ENCODE measurements around the gene ADGRF3. TPM values are rescaled to one million over a fixed set of nuclear protein-coding genes. Genes with fewer than 3 reads are reported as not detected.

Gene ADGRF3
- total and polyA plus RNA-seq, 2 of the 13 experiments (the other 11 are each of a cell fraction or from before 2014, with no cell fraction given), result 0.40 to 1.5 TPM

DNA sequence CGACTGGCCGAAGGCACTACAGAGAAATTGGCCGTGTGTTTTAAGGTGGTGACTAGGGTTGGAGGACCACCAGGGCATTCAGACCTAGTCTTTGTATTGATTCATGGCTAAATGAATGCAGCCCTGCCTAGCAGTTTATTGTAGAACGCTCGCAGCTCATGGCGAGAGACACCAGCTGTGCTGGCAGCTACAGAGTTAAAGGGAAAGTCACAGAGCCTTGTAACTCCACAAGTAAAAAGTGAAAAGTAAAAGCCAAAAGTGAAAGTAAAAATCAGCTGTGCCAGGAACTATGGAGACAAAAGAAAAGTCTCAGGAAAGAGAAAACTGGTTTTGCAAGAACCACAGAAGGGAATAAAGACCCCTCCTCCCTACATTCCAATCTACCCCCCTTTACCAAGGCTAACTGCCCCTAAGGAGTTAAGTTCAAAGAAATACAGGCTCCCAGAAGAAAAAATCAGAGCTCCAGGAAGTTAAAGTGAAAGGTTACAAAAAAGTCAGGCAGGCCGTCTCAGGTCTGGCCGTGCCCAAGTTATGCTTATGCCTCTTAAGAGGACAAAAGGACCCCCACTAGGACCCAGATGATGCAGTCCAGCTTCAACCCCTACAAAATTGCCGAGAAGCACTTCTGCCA lies 47.0 kb downstream of the ADGRF3 start:
- Histone ChIP-seq H3K9me3 (ENCODE audit: low read length) (no peaks in the 10 kb centered on the region), H3K4me2 (ENCODE audit: low read depth, low read length) (peak overlapping the region; percentile 91), H3K4me3 (replicated peaks in 1 of 3; ENCODE audit: insufficient read depth in 1 of 3, low read depth in 2 of 3, low read length in 3 of 3) (peak overlapping the region; percentile 65 to 81 (median 73)), H3K4me1 (ENCODE audit: insufficient read depth, low read length) (peaks cover 27% of the 10 kb centered on the region), H3K79me2 (ENCODE audit: insufficient read depth, low read length) (no peaks in the 10 kb centered on the region), H4K20me1 (ENCODE audit: insufficient read depth, low read length) (no peaks in the 10 kb centered on the region), H2AFZ (ENCODE audit: low read length) (peak overlapping the region; percentile 93), H3K27ac (ENCODE audit: extremely low read length, insufficient read depth, low read length) (no peak overlapping the region), H3K36me3 (replicated peaks in 1 of 2; ENCODE audit: control insufficient read depth in 1 of 2, insufficient read depth in 2 of 2, low read length in 2 of 2) (no peaks in the 10 kb centered on the region), H3K9ac (ENCODE audit: insufficient read depth, low read depth, low read length) (peak overlapping the region; percentile 56), H3K27me3 (ENCODE audit: control insufficient read depth in 1 of 2, insufficient read depth in 2 of 2, low read length in 2 of 2) (peaks cover 2 to 38% of the 10 kb centered on the region in 2 experiments; a peak in 4 of 5 replicates)
- CTCF ChIA-PET (ENCODE audit: low intra/inter-chr PET ratio, low total read pairs), result no interaction called here
- intact Hi-C loops (cut with micrococcal nuclease; ENCODE audit: unreplicated experiment) (no loop called here), in situ Hi-C loops (cut with HindIII; ENCODE audit: extremely low pct_ligation_motif_present, low pct_unique_long_range_greater_than_20kb) (no loop called here)
- DNase-seq (ENCODE audit: low spot score) (peak; percentile 23), FAIRE-seq (no peak), ATAC-seq (peak; percentile 50)
- no TSS peak for BruUV-seq (replicated peaks)
- POLR2A ChIA-PET, result interaction anchor here (0.7 to 4.0 kb wide), 4 partner anchors 10 to 421 kb away, joined by 3 to 32 read pairs (median 4); partner anchors contain the start of genes ASXL2, HADHA, HADHB and SELENOI
- 2% methylated on average over 9 of the region's 9 CpGs for WGBS (ENCODE audit: low lambda C conversion rate)
- TF ChIP-seq ZNF652 (CRISPR knock-in tag; IDR thresholded peaks at IDR 0.05; ENCODE audit: borderline replicate concordance, low read depth), result peak; percentile 94
- no peak for TF ChIP-seq TEAD2 (CRISPR knock-in tag; IDR thresholded peaks at IDR 0.05)
- TF ChIP-seq, protein P1, sequence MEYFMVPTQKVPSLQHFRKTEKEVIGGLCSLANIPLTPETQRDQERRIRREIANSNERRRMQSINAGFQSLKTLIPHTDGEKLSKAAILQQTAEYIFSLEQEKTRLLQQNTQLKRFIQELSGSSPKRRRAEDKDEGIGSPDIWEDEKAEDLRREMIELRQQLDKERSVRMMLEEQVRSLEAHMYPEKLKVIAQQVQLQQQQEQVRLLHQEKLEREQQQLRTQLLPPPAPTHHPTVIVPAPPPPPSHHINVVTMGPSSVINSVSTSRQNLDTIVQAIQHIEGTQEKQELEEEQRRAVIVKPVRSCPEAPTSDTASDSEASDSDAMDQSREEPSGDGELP (IDR thresholded peaks at IDR 0.05; ENCODE audit: borderline replicate concordance, low read depth), result peak; percentile 73
- TF ChIP-seq ZNF709 (CRISPR knock-in tag; IDR thresholded peaks at IDR 0.05), result 0 out of 2 replicates have a peak, but pooled peaks have one; percentile 26
- 0 out of 2 replicates have a peak, but pooled peaks have one; percentile 24 for TF ChIP-seq HDAC1 (CRISPR knock-in tag; IDR thresholded peaks at IDR 0.05)
- TF ChIP-seq, protein P2, sequence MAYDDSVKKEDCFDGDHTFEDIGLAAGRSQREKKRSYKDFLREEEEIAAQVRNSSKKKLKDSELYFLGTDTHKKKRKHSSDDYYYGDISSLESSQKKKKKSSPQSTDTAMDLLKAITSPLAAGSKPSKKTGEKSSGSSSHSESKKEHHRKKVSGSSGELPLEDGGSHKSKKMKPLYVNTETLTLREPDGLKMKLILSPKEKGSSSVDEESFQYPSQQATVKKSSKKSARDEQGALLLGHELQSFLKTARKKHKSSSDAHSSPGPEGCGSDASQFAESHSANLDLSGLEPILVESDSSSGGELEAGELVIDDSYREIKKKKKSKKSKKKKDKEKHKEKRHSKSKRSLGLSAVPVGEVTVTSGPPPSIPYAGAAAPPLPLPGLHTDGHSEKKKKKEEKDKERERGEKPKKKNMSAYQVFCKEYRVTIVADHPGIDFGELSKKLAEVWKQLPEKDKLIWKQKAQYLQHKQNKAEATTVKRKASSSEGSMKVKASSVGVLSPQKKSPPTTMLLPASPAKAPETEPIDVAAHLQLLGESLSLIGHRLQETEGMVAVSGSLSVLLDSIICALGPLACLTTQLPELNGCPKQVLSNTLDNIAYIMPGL (CRISPR knock-in tag; IDR thresholded peaks at IDR 0.05; ENCODE audit: borderline replicate concordance in 1 of 2, low read depth in 1 of 2), result 0 out of 4 replicates have a peak, but pooled peaks of 1 of the 2 experiments have one; percentile 5
- 0 out of 2 replicates have a peak, but pooled peaks have one; percentile 8 for TF ChIP-seq ELF4 (CRISPR knock-in tag; IDR thresholded peaks at IDR 0.05; ENCODE audit: borderline replicate concordance)
- TF ChIP-seq ZNF790 (CRISPR knock-in tag; IDR thresholded peaks at IDR 0.05; ENCODE audit: borderline replicate concordance), result peak; percentile 36; the same call in 1 of the 2 replicates
- TF ChIP-seq, protein P3, sequence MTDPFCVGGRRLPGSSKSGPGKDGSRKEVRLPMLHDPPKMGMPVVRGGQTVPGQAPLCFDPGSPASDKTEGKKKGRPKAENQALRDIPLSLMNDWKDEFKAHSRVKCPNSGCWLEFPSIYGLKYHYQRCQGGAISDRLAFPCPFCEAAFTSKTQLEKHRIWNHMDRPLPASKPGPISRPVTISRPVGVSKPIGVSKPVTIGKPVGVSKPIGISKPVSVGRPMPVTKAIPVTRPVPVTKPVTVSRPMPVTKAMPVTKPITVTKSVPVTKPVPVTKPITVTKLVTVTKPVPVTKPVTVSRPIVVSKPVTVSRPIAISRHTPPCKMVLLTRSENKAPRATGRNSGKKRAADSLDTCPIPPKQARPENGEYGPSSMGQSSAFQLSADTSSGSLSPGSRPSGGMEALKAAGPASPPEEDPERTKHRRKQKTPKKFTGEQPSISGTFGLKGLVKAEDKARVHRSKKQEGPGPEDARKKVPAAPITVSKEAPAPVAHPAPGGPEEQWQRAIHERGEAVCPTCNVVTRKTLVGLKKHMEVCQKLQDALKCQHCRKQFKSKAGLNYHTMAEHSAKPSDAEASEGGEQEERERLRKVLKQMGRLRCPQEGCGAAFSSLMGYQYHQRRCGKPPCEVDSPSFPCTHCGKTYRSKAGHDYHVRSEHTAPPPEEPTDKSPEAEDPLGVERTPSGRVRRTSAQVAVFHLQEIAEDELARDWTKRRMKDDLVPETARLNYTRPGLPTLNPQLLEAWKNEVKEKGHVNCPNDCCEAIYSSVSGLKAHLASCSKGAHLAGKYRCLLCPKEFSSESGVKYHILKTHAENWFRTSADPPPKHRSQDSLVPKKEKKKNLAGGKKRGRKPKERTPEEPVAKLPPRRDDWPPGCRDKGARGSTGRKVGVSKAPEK (CRISPR knock-in tag; IDR thresholded peaks at IDR 0.05; ENCODE audit: borderline replicate concordance), result peak; percentile 15; the same call in 1 of the 2 replicates
- no peak for TF ChIP-seq ZNF83 (CRISPR knock-in tag; IDR thresholded peaks at IDR 0.05; ENCODE audit: borderline replicate concordance)
- TF ChIP-seq, protein P4, sequence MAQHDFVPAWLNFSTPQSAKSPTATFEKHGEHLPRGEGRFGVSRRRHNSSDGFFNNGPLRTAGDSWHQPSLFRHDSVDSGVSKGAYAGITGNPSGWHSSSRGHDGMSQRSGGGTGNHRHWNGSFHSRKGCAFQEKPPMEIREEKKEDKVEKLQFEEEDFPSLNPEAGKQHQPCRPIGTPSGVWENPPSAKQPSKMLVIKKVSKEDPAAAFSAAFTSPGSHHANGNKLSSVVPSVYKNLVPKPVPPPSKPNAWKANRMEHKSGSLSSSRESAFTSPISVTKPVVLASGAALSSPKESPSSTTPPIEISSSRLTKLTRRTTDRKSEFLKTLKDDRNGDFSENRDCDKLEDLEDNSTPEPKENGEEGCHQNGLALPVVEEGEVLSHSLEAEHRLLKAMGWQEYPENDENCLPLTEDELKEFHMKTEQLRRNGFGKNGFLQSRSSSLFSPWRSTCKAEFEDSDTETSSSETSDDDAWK (CRISPR knock-in tag; IDR thresholded peaks at IDR 0.05), result no peak
- peak; percentile 0; the same call in 1 of the 2 replicates for TF ChIP-seq TAF1 (CRISPR knock-in tag; IDR thresholded peaks at IDR 0.05)
- TF ChIP-seq CC2D1A (CRISPR knock-in tag; IDR thresholded peaks at IDR 0.05), result 0 out of 2 replicates have a peak, but pooled peaks have one; percentile 68
- peak; percentile 15 for TF ChIP-seq ASH2L (IDR thresholded peaks at IDR 0.05; ENCODE audit: insufficient read length, low read depth, low read length)
- TF ChIP-seq KMT2B (CRISPR knock-in tag; IDR thresholded peaks at IDR 0.05), result peak; percentile 18; the same call in 1 of the 2 replicates
- peak; percentile 15; the same call in 1 of the 2 replicates for TF ChIP-seq SIN3A (IDR thresholded peaks at IDR 0.05; ENCODE audit: borderline replicate concordance, low read depth, low read length)
